Measurements from ENCODE around the gene YPEL4.
"Not testable (repeated sequence)": the region's sequence is repeated elsewhere in the genome, so short reads cannot be mapped to it uniquely, and the experiment has no call there.

YPEL4 gene

GRCh38 chr11:57649826-57650738, at the start of gene YPEL4:
Gene YPEL4, minus strand, starts transcription at chr11:57649912. Its CDS starts 2,805 bp downstream, at chr11:57647107.
- DNase-seq (ENCODE audit: low spot score), result peak; percentile 88

GRCh38 chr11:57698843-57699365, 49.2 kb upstream of the YPEL4 start:
- no peak for DNase-seq (ENCODE audit: low spot score)

GRCh38 chr11:57690474-57690873, 40.8 kb upstream of the YPEL4 start:
- not testable (repeated sequence) for DNase-seq (ENCODE audit: low spot score)

- no peak for DNase-seq (ENCODE audit: low spot score)
Observed at GRCh38 chr11:57681168-57681567, 31.5 kb upstream of the YPEL4 start.

- DNase-seq (ENCODE audit: low spot score), result no peak
Observed at GRCh38 chr11:57680552-57680874, 30.8 kb upstream of the YPEL4 start.

- no peak for DNase-seq (ENCODE audit: low spot score)
Observed at GRCh38 chr11:57679396-57679795, 29.7 kb upstream of the YPEL4 start.

GRCh38 chr11:57675176-57675941, 25.6 kb upstream of the YPEL4 start:
- no peak for DNase-seq (ENCODE audit: low spot score)

GRCh38 chr11:57674251-57674650, 24.5 kb upstream of the YPEL4 start:
- DNase-seq (ENCODE audit: low spot score), result no peak

- no peak for DNase-seq (ENCODE audit: low spot score)
Observed at GRCh38 chr11:57668434-57668782, 18.7 kb upstream of the YPEL4 start.

- peak; percentile 100 for DNase-seq (ENCODE audit: low spot score)
Observed at GRCh38 chr11:57667736-57668433, 18.2 kb upstream of the YPEL4 start, which contains the start of gene ZDHHC5. Gene ZDHHC5, plus strand, starts transcription at chr11:57668114. Its CDS starts 4,977 bp downstream, at chr11:57673091.

GRCh38 chr11:57667117-57667735, 17.5 kb upstream of the YPEL4 start:
- DNase-seq (ENCODE audit: low spot score), result peak; percentile 96

GRCh38 chr11:57663975-57664374, 14.3 kb upstream of the YPEL4 start:
- no peak for DNase-seq (ENCODE audit: low spot score)

GRCh38 chr11:57662893-57663292, 13.2 kb upstream of the YPEL4 start:
- DNase-seq (ENCODE audit: low spot score), result no peak

- no peak for DNase-seq (ENCODE audit: low spot score)
Observed at GRCh38 chr11:57659669-57660068, 10.0 kb upstream of the YPEL4 start.

GRCh38 chr11:57658023-57658361, 8.3 kb upstream of the YPEL4 start:
- DNase-seq (ENCODE audit: low spot score), result no peak

- peak; percentile 93 for DNase-seq (ENCODE audit: low spot score)
Observed at GRCh38 chr11:57657194-57658022, 7.7 kb upstream of the YPEL4 start, which contains the start of gene CLP1. Gene CLP1, plus strand, starts transcription at chr11:57657762. Its CDS starts 1,715 bp downstream, at chr11:57659477.

GRCh38 chr11:57656885-57657193, 7.1 kb upstream of the YPEL4 start:
- no peak for DNase-seq (ENCODE audit: low spot score)

- DNase-seq (ENCODE audit: low spot score), result no peak
Observed at GRCh38 chr11:57653163-57653562, 3.5 kb upstream of the YPEL4 start.

- DNase-seq (ENCODE audit: low spot score), result no peak
Observed at GRCh38 chr11:57652662-57653061, 3.0 kb upstream of the YPEL4 start.

- DNase-seq (ENCODE audit: low spot score), result not testable (repeated sequence)
Observed at GRCh38 chr11:57652230-57652629, 2.5 kb upstream of the YPEL4 start.

GRCh38 chr11:57651408-57651807, 1.7 kb upstream of the YPEL4 start:
- no peak for DNase-seq (ENCODE audit: low spot score)
